Glomerular endothelial cell (primary cell): ENCODE measurements around the gene PDZK1IP1. TPM values are rescaled to one million over a fixed set of nuclear protein-coding genes. Genes with fewer than 3 reads are reported as not detected.
"Not testable (repeated sequence)": the region's sequence is repeated elsewhere in the genome, so short reads cannot be mapped to it uniquely, and the experiment has no call there.

ENCODE experiments used
- DNase-seq: peaks from one replicate; pipeline ENCODE4 v3.0.0-alpha.2; 2011; ENCODE audit warnings: low read depth, low spot score; ENCODE audit errors: extremely low read depth
- total RNA-seq: library from RNA; depleted of rRNA; stranded (reverse); fragments of >200 nt; gene quantifications from 2 replicates; pipeline ENCODE4 v1.2.3, GENCODE V29; 2015

PDZK1IP1 gene
- total RNA-seq, 1 donor from 2014 or later: not detected

DNA sequence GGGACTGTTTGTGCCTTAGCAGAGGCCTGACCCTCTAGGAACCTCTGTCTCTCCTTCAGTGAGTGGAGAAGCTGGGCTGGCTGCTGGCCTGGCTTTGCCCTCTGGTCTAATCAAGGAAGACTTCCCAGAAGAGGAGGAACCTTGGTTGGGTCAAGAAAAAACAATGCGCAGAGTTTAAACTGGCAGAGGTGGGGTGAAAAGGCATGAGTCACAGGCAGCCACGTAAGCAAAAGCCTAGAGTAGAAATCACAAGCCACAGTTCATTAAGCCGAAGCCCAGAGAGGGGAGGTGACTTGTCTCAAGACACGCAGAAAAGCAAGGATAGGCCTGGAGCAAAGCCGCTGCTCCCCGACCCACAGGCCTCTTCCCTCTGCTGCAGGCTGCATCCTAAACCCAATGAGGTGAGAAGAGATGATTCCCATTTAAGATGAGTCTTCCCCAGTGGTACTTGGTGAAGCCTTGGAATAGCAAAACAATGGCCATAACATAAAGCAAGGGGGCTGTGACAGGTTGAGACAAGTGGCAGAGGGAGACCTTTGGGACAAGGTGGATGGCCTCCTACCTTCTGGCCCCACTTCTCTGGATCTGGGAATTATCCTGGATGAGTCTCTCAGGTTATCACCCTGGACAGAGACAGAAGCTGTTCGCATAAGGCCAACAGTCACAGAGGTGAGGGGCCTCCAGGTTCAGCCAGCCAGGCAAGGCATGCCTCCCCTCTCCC lies 7.7 kb downstream of the PDZK1IP1 start:
- DNase-seq: no peak

DNA sequence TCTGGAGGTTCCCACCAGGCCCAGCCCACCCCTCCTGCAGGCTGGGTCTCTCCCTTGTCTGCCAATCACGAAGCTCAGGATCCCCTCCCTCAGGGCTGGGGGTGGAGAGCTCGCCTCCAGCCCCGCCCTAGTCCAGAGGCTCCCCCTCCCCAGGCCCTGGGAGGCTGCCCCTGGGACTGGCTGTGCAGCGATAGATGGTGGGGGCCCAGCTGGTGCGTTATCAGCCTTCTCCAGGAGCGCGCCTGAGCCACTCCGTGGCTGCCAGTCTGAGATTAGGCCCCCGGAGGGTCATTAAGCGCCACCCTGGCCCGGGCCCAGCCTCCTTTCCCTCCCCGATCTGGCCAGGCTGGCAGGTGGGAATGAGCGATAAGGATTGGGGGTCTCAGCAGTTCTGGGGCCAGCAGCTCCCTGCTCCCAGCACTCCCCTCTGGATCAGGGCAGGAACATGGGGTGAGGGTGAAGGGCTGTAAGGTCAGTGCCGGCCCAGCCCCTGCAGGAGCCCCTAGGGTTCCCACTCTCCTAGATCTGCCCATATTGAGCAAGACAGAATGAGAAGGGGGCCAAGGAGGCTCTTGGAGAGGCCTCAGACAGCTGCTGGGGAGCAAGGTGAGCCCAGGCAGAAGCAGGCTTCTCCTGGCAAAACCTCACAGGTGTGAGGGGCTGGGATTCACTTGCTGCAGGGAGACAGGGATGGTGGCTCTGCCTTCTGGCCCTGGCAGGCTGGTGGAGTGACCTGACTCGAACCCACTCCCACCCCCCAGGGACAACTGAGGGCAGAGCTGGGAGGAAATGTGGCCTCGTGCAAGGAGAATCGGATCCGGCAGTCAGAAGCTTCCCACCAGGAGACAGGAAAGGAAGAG lies 8.5 kb downstream of the PDZK1IP1 start:
- no peak for DNase-seq

DNA sequence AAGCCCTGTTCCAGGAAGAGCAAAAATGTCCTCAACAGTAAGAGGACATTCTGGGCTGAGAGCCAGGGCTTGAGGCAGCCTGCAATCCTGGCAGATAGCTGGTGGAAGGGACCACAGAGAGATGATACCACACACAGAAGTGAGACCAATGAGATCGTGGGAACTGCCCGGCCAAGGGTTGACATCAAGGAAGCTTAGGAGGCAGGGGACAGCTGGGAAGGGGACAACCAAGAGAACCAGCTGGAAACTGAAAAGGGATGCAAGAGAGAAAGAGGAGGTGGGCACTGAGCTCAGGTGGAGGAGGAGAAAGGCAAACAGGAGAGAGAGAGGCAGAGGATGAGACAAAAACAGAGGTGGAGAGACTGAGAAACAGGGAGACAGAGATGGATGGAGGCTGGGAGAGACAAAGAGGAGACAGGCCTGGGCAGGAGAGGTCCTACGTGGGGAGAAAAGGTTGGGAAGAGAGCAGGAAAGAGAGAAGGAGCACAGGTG lies 9.2 kb downstream of the PDZK1IP1 start:
- no peak for DNase-seq

DNA sequence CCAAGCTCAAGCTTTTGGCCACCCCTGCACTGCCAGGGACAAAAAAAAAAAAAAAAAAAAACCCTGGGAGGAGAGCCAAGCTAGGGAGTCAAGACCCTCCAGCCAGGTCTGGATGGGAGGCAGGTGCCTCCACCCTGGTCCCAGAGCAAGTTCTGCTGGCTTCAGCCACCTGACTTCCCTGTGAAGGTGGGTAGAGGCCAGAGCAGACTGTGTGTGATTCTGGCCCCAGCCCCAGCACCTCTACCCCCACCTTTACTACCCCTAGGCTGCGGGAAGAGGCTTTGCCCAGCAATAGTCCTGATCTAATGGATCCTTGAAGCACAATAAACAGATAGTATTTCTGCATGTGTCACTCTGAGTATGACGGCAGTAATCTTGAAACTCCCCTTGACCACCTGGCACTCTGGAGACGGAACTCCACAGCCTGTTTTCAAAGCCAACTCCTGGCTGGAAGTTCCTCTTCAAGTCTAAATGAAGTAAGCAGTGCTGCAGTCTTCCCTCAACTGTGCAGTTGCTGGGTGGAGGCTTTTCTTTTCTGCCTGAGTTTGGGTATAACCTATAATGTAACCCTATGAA lies 9.8 kb downstream of the PDZK1IP1 start:
- no peak for DNase-seq

DNA sequence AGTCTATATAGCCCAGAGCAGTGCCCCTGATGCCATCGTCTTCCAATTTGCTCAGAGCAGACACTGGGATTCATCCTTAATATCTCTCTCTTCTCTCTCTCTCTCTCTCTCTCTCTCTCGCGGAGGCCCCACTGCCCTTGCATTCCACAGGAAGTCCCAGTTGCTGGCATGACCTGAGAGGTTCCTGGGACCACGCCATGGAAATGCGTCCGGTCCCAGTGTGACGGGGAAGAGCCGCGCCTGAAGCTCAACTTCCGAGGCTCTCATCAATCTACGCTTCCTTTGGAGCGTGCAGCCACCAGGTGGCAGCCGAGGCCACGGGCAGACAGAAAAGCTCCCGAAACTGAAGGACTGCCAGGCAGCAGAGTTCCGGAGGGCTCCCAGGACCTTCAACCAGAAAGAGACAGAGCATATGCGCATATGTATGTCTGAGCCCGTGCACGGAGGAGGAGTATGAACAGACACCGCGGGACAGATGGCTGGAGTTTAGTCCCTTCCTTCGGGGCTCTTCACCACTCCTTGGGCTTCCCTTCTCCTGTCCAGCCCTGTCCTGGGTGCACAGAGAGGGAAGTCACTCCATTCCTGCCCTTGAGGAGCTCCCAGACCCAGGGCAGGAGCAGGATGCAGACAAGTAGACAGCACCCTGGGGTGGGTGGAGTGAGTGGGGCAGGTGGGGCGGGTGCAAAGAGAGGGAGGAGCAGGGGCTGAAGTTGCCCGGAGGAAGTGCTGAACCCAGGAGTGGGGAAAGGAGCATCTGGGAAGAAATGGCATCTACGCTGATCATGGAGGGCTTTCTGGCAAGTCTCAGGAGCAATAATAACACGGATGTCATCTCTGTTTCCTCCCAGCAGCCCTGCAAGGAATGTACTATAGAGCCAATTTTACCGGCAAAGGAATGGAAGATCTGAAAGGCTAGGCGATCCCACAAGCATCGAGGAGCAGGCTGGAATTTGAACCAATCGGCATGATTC lies 10.5 kb downstream of the PDZK1IP1 start:
- peak; percentile 68 for DNase-seq

DNA sequence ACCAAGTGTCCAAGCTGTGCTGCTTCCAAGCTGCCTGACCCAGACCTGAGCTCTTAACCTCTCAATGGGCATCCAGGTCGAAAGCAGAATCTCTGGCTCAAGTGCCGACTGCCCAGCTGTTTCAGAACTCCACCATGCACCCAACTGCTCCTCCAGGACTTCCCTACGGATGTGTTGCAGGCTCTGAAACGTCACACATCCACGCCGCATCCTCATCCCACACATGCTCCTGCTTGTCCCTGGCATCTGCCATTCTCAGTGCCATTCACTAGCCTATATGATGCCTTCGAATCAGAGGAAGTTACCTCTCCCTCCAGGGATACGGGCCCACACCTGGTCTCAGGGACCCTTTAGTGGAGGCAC lies 11.2 kb downstream of the PDZK1IP1 start:
- no peak for DNase-seq

DNA sequence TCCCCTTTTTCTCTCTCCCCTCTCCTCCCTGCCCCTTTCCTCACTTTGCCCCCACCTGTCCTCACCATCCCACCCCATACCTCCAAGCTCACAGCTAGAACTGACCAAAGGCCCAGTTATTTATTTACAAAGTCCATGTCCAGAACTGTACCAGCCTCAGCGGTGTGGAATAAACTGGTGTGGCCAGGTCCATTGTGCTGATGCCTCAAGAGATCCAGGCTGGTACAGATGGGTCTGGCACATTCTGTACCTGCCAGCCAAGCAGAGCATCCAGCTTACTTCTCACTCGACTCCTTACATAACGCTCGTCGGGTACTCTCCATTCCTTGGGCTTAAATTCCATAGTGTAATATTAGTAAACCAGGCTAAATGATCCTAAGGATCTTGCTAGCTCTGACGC lies 11.8 kb downstream of the PDZK1IP1 start:
- DNase-seq: no peak

DNA sequence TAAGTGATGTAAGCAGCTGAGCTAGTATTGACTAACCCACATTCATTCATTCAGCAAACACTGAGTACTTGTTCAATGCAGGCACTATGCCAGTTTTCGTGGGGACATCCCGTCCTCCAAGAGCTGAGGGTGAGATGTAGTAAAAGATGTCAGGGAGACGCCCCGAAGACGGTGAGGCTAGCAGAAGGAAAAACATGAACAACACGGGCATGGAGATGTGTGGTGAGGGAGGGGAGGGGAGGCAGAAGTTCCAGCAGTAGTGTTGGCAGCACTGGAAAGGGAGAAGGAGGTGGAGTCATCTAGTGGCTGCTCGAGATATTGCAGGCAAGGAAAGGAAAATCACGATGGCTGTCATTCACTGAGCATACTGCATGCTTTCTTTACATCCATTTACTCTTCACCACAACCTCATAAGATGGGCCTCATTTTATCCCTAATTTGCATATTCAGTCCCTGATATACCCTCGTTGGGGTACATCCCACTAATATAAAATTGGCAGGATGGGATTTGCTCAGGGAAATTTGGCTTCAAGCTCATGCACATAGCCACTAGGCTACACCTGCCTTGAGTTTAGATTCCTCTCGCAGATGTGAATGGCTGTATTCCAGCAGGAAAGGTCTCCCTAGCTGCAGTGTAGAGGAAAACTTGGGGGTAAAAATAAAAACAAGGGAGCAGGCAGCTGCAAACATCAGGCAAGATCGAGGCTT lies 14.5 kb downstream of the PDZK1IP1 start:
- peak; percentile 41 for DNase-seq

DNA sequence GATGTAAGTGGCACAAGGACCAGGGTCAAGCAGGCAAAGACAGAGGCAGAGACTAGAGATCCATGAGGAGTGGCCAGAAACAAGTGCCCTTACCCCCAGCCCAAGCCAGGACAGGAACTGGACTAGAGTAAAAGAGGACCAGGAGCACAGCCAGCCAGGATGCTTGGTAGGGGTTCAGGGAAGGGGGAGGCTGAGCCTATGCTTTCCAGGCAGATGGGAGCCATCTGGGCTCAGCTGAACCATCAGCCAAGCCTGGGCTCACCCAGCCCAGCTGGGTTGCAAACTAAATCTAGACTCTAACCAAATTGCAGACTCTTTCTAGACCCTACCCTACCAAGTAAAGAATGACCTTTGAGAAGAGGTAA lies 15.2 kb downstream of the PDZK1IP1 start:
- DNase-seq: no peak

DNA sequence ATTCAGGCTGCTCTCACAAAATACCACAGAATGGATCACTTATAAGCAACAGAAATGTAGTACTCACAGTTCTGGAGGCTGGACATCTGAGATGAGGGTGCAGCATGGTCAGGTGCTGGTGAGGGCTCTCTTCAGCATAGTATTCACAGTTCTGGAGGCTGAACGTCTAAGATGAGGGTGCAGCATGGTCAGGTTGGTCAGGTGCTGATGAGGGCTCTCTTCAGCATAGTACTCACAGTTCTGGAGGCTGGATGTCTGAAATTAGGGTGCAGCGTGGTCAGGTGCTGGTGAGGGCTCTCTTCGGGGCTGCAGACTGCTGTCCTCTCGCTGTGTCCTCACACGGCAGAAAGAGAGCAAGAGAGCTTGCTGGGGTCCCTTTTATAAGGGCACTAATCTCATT lies 17.1 kb downstream of the PDZK1IP1 start:
- DNase-seq: no peak

DNA sequence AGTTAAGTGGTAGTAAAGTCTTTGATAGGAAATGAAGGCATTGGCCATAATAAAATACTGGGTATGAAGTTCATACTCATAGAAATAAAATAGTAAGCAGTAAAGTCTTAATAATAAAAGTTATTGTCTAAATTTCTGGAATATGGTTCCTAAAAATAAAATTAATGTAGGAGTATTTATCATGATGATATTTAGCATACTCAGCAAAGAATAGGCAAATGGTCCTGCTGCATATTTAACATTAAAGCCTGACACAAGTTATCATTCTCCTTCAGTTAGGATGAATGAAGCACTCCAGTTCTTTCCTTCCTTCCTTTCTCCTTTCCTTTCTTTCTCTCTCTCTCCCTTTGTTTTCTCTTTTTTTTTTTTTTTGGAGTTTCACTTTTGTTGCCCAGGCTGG lies 25.3 kb downstream of the PDZK1IP1 start:
- no peak for DNase-seq

DNA sequence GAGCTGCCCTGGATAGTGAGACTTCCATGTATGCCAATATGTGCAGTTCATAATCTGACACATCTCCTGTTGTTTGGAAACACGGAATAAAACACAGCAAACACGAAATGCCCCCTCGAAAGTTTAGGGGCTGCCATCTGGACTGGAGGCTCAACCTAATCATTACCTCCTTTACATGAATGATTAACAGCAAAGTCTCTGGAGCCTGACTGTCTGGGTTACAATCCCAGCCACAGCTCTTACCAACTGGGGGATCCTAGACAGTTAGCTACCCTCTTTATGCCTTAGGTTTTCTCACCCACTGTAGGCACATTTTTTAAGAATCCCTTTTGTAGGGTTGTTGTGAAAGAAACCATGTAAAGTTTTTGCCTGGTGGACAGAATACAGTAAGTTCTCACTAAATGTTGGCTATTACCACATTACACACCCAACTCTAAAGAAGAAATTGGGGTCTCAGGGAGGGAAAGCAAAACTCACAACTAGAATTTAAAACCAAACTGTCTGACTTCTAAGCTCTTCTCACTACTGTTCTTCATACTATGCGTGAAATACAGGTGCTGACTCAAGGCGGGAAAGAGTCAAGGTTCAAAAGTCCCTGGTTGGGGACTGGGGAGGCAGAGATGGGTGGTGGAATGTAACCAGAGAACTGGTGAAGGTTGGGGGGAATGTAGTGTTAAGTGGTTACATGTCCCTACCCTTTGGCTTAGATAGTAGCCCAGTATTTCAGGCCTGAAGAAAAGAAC lies 28.4 kb downstream of the PDZK1IP1 start:
- DNase-seq: no peak

DNA sequence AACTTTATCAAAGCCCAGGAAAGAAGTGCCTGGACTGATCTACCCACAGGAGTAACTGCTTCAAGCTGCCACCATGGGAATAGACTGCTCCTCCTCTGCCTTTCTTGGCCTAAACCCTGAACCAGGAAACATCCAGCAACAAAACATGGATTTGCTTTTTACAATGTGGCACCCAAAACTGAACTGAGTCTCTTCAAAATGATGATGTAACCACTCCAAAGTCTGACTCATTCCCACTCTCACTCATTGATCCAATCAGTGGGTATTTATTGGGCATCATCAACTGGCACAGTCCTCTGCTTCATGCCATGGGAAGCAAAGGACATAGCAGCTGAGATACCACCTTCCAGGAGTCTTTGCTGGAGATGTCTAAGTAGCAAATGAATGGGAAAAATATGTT lies 29.1 kb downstream of the PDZK1IP1 start:
- no peak for DNase-seq

DNA sequence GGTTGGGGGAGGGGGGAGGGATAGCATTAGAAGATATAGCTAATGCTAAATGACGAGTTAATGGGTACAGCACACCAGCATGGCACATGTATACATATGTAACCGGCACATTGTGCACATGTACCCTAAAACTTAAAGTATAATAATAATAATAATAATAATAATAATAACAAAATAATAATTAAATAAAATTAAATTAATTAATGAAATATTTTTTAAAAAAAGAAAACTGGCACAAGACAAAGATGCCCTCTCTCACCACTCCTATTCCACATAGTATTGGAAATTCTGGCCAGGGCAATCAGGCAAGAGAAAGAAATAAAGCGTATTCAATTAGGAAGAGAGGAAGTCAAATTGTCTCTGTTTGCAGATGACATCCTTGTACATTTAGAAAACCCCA lies 31.9 kb downstream of the PDZK1IP1 start:
- DNase-seq: not testable (repeated sequence)

DNA sequence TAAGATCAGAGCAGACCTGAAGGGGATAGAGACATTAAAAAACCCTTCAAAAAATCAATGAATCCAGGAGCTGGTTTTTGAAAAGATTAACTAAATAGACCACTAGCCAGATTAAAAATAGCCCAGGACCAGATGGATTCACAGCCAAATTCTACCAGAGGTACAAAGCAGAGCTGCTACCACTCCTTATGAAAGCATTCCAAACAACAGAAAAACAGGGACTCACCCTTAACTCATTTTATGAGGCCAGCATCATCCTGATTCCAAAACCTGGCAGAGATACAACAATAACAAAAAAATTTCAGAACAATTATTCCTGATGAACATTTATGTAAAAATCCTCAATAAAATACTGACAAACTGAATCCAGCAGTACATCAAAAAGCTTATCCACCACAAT lies 33.4 kb downstream of the PDZK1IP1 start:
- not testable (repeated sequence) for DNase-seq

DNA sequence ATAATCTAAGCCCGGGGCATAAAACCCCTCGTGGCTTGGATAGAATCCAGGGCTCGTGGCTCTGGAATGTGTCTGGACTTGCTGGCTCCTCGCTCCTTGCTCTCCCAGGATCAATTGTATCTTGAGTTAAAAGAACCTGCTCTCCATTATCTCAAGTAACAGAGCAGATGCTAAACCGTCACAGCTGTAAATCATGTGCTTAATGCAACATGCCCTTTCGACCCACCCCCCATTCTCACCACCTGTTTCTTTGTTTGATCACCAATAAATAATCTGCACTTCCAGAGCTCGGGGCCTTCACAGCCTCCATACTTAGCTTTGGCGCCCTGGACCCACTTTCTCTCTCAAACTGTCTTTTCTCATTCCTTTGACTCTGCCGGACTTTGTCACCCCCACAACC lies 40.7 kb downstream of the PDZK1IP1 start:
- not testable (repeated sequence) for DNase-seq

DNA sequence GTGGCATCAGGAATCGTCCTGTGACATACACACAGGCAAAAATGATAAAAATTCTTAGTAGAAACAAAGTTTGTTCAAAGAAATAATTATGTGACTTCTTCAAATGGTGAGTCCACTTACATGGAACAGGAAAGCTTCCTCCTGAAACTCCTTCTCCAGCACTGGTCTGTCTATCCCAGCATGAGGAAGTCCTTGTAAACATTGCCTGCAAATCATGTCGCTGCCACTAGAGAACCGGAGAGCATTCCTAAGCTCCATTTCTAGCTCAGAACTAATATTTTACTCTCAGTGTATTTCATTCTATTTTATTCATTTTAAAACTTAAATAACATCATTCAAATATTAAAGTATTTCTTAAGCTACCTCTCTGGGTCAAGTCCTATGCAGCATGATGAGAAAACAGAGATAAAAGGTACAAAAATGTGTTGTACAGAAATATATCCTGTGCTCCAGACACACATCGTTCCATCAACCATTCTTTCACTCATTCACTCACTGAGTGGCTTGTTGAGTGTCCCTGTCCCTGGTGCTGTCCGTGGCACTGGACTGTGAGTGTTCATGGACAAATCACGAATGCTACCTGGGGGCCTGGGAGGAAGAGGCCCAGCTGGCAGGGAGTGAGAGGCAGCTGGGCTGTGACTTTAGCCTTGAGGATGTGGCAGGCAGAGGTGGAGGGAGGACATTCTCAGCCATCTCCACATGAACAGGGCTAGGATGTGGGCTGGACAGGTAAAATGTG lies 42.6 kb downstream of the PDZK1IP1 start:
- DNase-seq: no peak

DNA sequence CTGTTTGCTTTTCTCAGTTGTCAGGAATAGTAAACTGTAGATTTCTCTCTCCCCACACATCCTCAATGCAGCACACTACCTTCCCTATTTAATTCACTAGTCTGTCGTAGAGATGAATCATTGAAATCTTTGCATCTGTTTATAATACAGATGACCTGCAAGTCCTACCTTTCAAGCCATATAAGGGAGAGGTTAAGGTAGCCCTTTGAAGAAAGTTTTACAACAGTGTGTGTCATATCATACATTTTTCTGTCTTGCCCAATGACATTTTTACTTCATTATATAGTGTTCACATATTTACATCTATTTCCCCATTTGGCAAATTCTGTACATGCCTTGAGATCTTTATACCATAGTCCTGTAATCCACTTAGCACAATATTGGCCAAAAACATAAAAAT lies 43.3 kb downstream of the PDZK1IP1 start:
- DNase-seq: not testable (repeated sequence)

DNA sequence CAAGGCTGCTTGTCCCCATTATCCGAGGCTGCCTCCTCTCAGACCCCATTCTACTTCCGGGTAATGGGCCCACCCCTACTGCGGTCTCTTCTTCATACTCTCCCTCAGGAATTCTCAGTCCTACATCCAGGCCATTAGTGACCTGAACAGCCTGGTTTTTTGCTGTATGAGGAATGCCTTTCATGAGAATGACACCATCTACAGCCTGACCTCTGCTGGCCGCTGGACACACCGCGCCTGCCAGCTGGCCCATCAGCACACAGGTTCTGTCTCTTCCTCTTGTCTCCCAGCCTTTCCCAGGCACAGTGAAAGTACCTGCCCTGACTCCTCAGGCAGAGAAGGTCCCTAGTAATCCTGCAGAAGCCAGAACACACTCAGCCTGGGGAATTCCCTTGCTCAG lies 46.2 kb downstream of the PDZK1IP1 start:
- DNase-seq: not testable (repeated sequence)
